Endothelial cell of umbilical vein (primary cell): ENCODE measurements around the gene CD80. TPM values are rescaled to one million over a fixed set of nuclear protein-coding genes. Genes with fewer than 3 reads are reported as not detected.

Source experiments
- BruUV-seq: library from RNA; stranded (reverse); fragments of 400-500 nt; replicated peaks from 2 replicates; lab custom pipeline; 2021; lab: Mats Ljungman, UMichigan
- CTCF ChIA-PET: fragments of 300-600, 350-600 bp; sonication (Branson Sonifier 250); formaldehyde crosslinking; loops from one replicate; lab custom pipeline; 2021; ENCODE audit warnings: antibody characterized with exemption, inconsistent platforms; lab: Charles Lee
- POLR2A ChIA-PET: fragments of 300-600, 350-600 bp; sonication (Branson Sonifier 250); formaldehyde crosslinking; loops from one replicate; lab custom pipeline; 2021; ENCODE audit warnings: antibody characterized with exemption, inconsistent platforms; lab: Charles Lee
- DNase-seq: peaks from one replicate; pipeline ENCODE4 v3.0.0-alpha.2; 2011; ENCODE audit warnings: low read depth, low spot score
- FAIRE-seq: peaks from 2 replicates; lab custom pipeline; 2011; peaks lifted over from hg19 to GRCh38; lab: Jason Lieb, UNC
- H2AFZ ChIP-seq: 2 replicates; pipeline ENCODE4 v1.6.0; 2012; ENCODE audit warnings: low read depth, low read length, control low read depth, inconsistent platforms
- H3K27ac ChIP-seq: 2 replicates; pipeline ENCODE4 v1.5.1; 2011; ENCODE audit warnings: low read depth, mild to moderate bottlenecking, control low read depth, low read length, moderate library complexity; ENCODE audit not compliant: insufficient read depth
- H3K27me3 ChIP-seq, 2 experiments: 2 replicates each; pipeline versions ENCODE4 v1.6.0 to v1.6.1; 2011; ENCODE audit warnings: low read length in 2 of 2, mixed read lengths in 1 of 2; ENCODE audit not compliant: control insufficient read depth in 2 of 2, insufficient read depth in 2 of 2
- H3K36me3 ChIP-seq, 2 experiments: 2 replicates in 1 of 2; 3 replicates in 1 of 2; pipeline ENCODE4 v1.5.1; 2011; ENCODE audit warnings: low read length in 2 of 2, mild to moderate bottlenecking in 1 of 2, moderate library complexity in 1 of 2; ENCODE audit not compliant: control insufficient read depth in 2 of 2, insufficient read depth in 2 of 2; ENCODE audit errors: extremely low read depth in 1 of 2
- H3K4me1 ChIP-seq: 3 replicates; pipeline ENCODE4 v1.5.1; 2011; ENCODE audit warnings: mild to moderate bottlenecking, low read length; ENCODE audit not compliant: control insufficient read depth, insufficient read depth; ENCODE audit errors: extremely low read depth
- H3K4me2 ChIP-seq: 2 replicates; pipeline ENCODE4 v1.6.1; 2011; ENCODE audit warnings: low read length, control low read depth, mixed read lengths; ENCODE audit not compliant: insufficient read depth
- H3K4me3 ChIP-seq, 3 experiments: fragments of 200-600 bp in 1 of 3; sonication (generic), shearing (Covaris generic) in 1 of 3; replicated peaks in 1 of 3; 2 replicates each; pipeline ENCODE4 v1.5.1; 2011 to 2016; ENCODE audit warnings: control low read depth in 3 of 3, low read length in 3 of 3, mild to moderate bottlenecking in 2 of 3, inconsistent platforms in 1 of 3, low read depth in 1 of 3, moderate library complexity in 1 of 3; ENCODE audit not compliant: insufficient read depth in 1 of 3
- H3K79me2 ChIP-seq: 2 replicates; pipeline ENCODE4 v1.6.0; 2012; ENCODE audit warnings: low read length, inconsistent platforms; ENCODE audit not compliant: control insufficient read depth, insufficient read depth
- H3K9ac ChIP-seq: replicated peaks from 2 replicates; pipeline ENCODE3; 2011; ENCODE audit warnings: low read length, control low read depth; ENCODE audit not compliant: insufficient read depth; ENCODE audit errors: extremely low read depth
- H3K9me1 ChIP-seq: replicated peaks from 3 replicates; pipeline ENCODE4 v1.6.0; 2011; ENCODE audit warnings: mild to moderate bottlenecking, low read length; ENCODE audit not compliant: control insufficient read depth, insufficient read depth; ENCODE audit errors: extremely low read depth
- H3K9me3 ChIP-seq: replicated peaks from 2 replicates; pipeline ENCODE4 v1.5.1; 2012; ENCODE audit warnings: low read length, inconsistent platforms; ENCODE audit not compliant: control insufficient read depth, insufficient read depth
- H4K20me1 ChIP-seq: replicated peaks from 2 replicates; pipeline ENCODE3; 2011; ENCODE audit warnings: mild to moderate bottlenecking, low read length; ENCODE audit not compliant: control insufficient read depth, insufficient read depth; ENCODE audit errors: extremely low read depth
- EZH2 ChIP-seq: IDR thresholded peaks from 2 replicates; pipeline ENCODE4 v1.6.1; 2012; ENCODE audit warnings: borderline replicate concordance, low read depth, mild to moderate bottlenecking, moderate library complexity, low read length, inconsistent platforms; ENCODE audit not compliant: severe bottlenecking
- FOS ChIP-seq: IDR thresholded peaks from 2 replicates; pipeline ENCODE4 v1.6.1; 2011; ENCODE audit warnings: mild to moderate bottlenecking, low read length, moderate library complexity, borderline replicate concordance; ENCODE audit not compliant: insufficient read depth
- GATA2 ChIP-seq: IDR thresholded peaks from 2 replicates; pipeline ENCODE4 v1.7.0; 2011; ENCODE audit warnings: low read depth, mild to moderate bottlenecking, moderate library complexity, mixed read lengths, low read length; ENCODE audit not compliant: insufficient read length, insufficient read depth
- JUN ChIP-seq: IDR thresholded peaks from 2 replicates; pipeline ENCODE4 v1.6.1; 2011; ENCODE audit warnings: borderline replicate concordance, low read depth; ENCODE audit not compliant: insufficient read length, insufficient read depth
- MAX ChIP-seq: IDR thresholded peaks from 2 replicates; pipeline ENCODE4 v1.6.1; 2011; ENCODE audit not compliant: insufficient read depth, insufficient read length
- MYC ChIP-seq: IDR thresholded peaks from one replicate; pipeline ENCODE4 v1.6.1; 2011; ENCODE audit warnings: mild to moderate bottlenecking, low read depth, low read length
- POLR2A ChIP-seq: IDR thresholded peaks from 2 replicates; pipeline ENCODE4 v1.6.1; 2012; ENCODE audit warnings: low read depth, mild to moderate bottlenecking, control low read depth, low read length
- POLR2AphosphoS5 ChIP-seq: IDR thresholded peaks from 2 replicates; pipeline ENCODE4 v1.6.1; 2012; ENCODE audit warnings: low read depth, mild to moderate bottlenecking, control low read depth, low read length, moderate library complexity; ENCODE audit not compliant: insufficient read depth
- dilution Hi-C: fragments of 300-500 bp; cut with MboI; formaldehyde crosslinking; loops from one replicate; pipeline ENCODE4 v1.15.0; 2019; ENCODE audit warnings: low sequenced_read_pairs; ENCODE audit not compliant: extremely low pct_ligation_motif_present
- intact Hi-C: fragments of 100-400 bp; cut with micrococcal nuclease; formaldehyde crosslinking; loops from one replicate; pipeline ENCODE4 v1.10.0; 2022
- polyA plus RNA-seq, 4 experiments: library from polyadenylated mRNA; depleted of rRNA in 3 of 4; stranded (reverse) in 3 of 4; unstranded in 1 of 4; fragments of >200 nt; gene quantifications; 2 replicates each; pipeline versions ENCODE4 v1.2.1 to v1.2.3, GENCODE V29; 2011 to 2012; ENCODE audit warnings: missing spikeins in 1 of 4
- total RNA-seq: library from RNA; stranded (reverse); gene quantifications from 2 replicates; pipeline ENCODE4 v1.2.3, GENCODE V29; 2021
- TF ChIP-seq, protein P1 (sequence below), 2 donors: IDR thresholded peaks; 1 replicate in 1 of 2; 2 replicates in 1 of 2; pipeline ENCODE4 v1.5.1; 2011; ENCODE audit warnings: low read length in 2 of 2, mild to moderate bottlenecking in 2 of 2, moderate library complexity in 2 of 2, control low read depth in 1 of 2, inconsistent platforms in 1 of 2, low read depth in 1 of 2; ENCODE audit not compliant: insufficient read depth in 1 of 2; ENCODE audit errors: extremely low read depth in 1 of 2

Gene CD80
- total and polyA plus RNA-seq, 2 donors (not counting 3 experiments of a cell fraction or from before 2014, with no cell fraction given) = not detected

- Histone ChIP-seq H3K9me3 (no peaks in the 10 kb centered on the region), H3K36me3 (no peaks in the 10 kb centered on the region), H3K27me3 (no peaks in the 10 kb centered on the region), H3K9me1 (no peaks in the 10 kb centered on the region), H4K20me1 (no peaks in the 10 kb centered on the region), H2AFZ (no peak overlapping the region), H3K4me1 (no peaks in the 10 kb centered on the region), H3K4me2 (no peak overlapping the region), H3K79me2 (no peaks in the 10 kb centered on the region), H3K9ac (no peak overlapping the region), H3K27ac (no peak overlapping the region), H3K4me3 (no peak overlapping the region)
- TF ChIP-seq JUN = no peak
- no peak for TF ChIP-seq MAX
- no peak for TF ChIP-seq POLR2A
- no peak for TF ChIP-seq MYC
- no peak for TF ChIP-seq FOS
- TF ChIP-seq, protein P1, sequence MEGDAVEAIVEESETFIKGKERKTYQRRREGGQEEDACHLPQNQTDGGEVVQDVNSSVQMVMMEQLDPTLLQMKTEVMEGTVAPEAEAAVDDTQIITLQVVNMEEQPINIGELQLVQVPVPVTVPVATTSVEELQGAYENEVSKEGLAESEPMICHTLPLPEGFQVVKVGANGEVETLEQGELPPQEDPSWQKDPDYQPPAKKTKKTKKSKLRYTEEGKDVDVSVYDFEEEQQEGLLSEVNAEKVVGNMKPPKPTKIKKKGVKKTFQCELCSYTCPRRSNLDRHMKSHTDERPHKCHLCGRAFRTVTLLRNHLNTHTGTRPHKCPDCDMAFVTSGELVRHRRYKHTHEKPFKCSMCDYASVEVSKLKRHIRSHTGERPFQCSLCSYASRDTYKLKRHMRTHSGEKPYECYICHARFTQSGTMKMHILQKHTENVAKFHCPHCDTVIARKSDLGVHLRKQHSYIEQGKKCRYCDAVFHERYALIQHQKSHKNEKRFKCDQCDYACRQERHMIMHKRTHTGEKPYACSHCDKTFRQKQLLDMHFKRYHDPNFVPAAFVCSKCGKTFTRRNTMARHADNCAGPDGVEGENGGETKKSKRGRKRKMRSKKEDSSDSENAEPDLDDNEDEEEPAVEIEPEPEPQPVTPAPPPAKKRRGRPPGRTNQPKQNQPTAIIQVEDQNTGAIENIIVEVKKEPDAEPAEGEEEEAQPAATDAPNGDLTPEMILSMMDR (IDR thresholded peaks at IDR 0.05; ENCODE audit: extremely low read depth in 1 of 2, insufficient read depth in 1 of 2, low read depth in 1 of 2, low read length in 2 of 2) = no peak
- TF ChIP-seq POLR2AphosphoS5 = no peak
- TF ChIP-seq EZH2 = no peak
- TF ChIP-seq GATA2 = no peak
- dilution Hi-C loops (no loop called here), intact Hi-C loops (no loop called here)
- BruUV-seq = no TSS peak
- FAIRE-seq = no peak
- CTCF ChIA-PET = interaction anchor here (0.9 kb wide), 1 partner anchor 15 kb away, joined by 3 read pairs; no protein-coding TSS in a partner anchor
- POLR2A ChIA-PET = interaction anchor here (0.6 kb wide), 1 partner anchor 52 kb away, joined by 3 read pairs; no protein-coding TSS in a partner anchor
- DNase-seq = no peak
Observed at GRCh38 chr3:119585856-119586570, 26.6 kb upstream of the CD80 start.
